22Rv1 (cell line): ENCODE data around the gene IER3.

Experiments
- H3K27ac ChIP-seq: fragments of 450-650 bp; 2 replicates; pipeline ENCODE4 v1.5.1; 2017
- ZFX ChIP-seq: fragments of 450-650 bp; IDR thresholded peaks from 2 replicates; pipeline ENCODE4 v1.6.1; 2017; ENCODE audit warnings: antibody characterized with exemption, borderline replicate concordance
- TF ChIP-seq, protein P1 (sequence below): fragments of 450-650 bp; IDR thresholded peaks from 2 replicates; pipeline ENCODE4 v1.5.1; 2017; ENCODE audit warnings: mild to moderate bottlenecking

The IER3 gene

DNA sequence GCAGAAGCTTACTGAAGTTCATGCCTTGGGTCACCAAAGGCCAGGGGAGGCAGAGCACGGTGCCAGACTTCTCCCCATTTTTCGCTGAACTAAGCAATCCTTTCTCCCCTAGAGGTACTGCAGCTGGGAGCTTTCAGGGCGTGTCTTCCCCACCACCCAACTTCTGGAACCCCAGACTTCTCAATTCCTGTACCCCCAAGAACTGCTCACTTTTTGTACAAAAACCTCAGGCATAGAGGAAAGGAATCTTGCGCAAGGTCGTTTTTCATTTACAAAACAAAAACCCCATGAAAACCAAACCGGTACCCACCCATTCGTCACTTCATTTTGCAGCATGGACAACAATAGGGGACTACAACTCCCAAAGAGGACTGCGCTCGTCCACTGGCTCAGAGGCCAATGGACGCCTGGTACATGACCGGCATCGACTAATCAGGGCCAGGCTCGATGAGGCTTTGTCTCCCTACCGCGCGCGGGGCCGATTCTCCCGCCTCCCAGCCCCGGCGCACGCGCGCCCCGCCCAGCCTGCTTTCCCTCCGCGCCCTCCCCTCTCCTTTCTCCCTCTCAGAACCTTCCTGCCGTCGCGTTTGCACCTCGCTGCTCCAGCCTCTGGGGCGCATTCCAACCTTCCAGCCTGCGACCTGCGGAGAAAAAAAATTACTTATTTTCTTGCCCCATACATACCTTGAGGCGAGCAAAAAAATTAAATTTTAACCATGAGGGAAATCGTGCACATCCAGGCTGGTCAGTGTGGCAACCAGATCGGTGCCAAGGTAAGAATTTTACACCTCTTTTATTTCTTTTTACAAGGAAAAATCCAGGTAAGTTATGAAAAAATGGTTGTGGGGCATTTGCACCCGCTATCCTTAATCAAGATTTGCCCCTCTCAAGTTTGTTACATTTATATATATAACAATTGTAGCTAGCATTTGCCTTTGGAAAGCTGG, 24.3 kb downstream of the IER3 start, which contains the start of gene TUBB:
TUBB (plus strand) TSS at position 562 of the 947 bp plus-strand sequence; CDS start at position 717, 155 bp downstream.
- peak within 1 kb of the TSS; percentile 97 for H3K27ac ChIP-seq
- TF ChIP-seq, protein P1, sequence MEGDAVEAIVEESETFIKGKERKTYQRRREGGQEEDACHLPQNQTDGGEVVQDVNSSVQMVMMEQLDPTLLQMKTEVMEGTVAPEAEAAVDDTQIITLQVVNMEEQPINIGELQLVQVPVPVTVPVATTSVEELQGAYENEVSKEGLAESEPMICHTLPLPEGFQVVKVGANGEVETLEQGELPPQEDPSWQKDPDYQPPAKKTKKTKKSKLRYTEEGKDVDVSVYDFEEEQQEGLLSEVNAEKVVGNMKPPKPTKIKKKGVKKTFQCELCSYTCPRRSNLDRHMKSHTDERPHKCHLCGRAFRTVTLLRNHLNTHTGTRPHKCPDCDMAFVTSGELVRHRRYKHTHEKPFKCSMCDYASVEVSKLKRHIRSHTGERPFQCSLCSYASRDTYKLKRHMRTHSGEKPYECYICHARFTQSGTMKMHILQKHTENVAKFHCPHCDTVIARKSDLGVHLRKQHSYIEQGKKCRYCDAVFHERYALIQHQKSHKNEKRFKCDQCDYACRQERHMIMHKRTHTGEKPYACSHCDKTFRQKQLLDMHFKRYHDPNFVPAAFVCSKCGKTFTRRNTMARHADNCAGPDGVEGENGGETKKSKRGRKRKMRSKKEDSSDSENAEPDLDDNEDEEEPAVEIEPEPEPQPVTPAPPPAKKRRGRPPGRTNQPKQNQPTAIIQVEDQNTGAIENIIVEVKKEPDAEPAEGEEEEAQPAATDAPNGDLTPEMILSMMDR: no peak
- no peak for TF ChIP-seq ZFX

DNA sequence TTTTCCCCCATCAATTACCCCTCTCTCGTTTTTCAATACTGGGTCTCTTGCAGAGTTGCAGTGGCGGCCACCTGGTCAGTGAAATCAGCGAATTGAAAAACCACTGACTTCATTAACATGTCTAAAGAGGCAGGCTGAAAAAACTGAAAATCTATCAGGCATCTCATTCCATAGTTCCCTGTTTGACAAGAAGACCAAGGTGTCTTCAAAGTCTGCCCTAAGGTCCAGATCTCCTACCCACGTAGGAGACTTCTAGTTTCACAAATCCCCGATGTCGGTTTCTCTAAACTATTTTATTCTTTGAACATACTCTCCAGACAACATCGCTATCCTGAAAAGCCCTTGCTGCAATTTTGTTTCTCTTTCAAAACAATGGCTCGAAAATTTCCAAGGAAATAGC, 25.0 kb downstream of the IER3 start:
- TF ChIP-seq, protein P1: no peak
- TF ChIP-seq ZFX: no peak
- H3K27ac ChIP-seq: peak overlapping the region; percentile 97

DNA sequence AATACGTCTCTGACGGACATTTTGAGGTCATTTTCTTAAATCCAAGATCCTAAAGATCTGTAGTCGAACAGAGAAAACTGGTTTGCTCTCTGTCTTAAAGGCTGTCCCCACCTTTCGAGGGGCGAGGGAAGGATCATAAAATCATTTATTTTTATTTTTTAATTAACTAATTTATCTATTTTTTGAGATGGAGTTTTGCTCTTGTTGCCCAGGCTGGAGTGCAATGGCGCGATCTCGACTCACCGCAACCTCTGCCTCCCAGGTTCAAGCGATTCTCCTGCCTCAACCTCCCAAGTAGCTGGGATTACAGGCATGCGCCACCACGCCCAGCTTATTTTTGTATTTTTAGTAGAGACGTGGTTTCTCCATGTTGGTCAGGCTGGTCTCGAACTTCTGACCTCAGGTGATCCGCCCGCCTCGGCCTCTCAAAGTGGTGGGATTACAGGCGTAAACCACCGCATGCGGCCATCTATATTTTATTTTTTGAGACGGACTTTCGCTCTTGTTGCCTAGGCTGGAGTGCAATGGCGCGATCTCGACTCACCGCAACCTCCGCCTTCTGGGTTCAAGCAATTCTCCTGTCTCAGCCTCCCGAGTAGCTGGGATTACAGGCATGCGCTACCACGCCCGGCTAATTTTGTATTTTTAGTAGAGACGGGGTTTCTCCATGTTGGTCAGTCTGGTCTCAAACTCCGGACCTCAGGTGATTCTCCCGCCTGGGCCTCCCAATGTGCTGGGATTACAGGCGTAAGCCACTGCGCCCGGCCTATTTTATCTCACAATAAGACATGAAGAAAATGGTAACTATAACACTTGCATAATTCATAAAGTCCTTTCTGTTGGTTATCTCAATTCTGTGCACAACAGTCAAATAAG, 26.3 kb downstream of the IER3 start:
- peak overlapping the region; percentile 97 for H3K27ac ChIP-seq

DNA sequence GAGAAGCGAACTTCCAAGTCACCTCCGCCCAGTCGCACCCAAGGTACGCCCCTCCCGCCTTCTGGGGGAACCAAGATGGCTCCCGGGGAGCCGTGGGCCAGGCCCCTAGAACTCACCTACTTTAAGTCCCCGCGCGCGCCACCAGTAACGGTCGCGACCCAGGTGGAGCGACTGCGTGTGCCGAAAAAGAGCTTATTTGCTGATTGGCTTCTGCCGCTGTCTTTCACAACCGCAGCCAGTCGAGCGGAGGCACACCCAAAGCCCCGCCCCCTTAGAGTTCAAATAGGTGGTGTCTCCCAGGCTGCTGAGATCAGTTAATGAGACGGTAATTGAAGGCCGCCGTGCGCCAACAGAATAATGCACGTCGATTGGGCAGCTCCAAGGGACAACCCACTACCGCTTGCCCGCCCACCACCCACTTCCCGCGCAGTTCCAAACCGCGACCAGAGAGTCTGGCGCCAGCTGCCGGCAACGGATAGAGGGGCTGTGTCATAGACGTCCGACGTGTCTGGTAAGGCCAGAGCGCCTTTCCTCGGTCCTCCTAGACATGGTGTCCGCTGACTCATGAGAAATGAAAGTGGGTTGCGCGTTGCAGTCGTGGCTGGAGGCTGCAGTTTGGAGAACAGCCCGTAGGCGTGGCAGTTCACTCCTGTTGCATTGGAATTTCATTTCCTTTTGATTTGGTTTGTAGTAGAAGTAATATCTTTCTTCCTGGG, 27.1 kb downstream of the IER3 start, which contains the start of gene MDC1:
MDC1 (minus strand) TSS at position 153 of the 716 bp plus-strand sequence. CDS start 2,106 bp downstream, outside the sequence.
- peak within 1 kb of the TSS; percentile 97 for H3K27ac ChIP-seq
- TF ChIP-seq, protein P1: no peak
- TF ChIP-seq ZFX: no peak

DNA sequence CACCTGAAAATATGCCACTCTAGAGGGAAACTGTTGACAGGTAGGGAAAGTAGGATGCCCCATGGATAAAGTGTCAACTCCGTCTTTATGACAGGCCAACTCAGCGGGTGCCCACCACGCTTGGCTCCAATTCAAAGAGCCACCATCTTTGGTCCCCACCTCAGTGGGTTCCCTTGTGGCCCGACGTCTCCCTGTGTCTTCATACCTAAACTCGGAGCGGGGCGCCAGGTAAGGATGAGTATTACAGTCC, 27.5 kb downstream of the IER3 start:
- TF ChIP-seq, protein P1: no peak
- peak overlapping the region; percentile 97 for H3K27ac ChIP-seq

DNA sequence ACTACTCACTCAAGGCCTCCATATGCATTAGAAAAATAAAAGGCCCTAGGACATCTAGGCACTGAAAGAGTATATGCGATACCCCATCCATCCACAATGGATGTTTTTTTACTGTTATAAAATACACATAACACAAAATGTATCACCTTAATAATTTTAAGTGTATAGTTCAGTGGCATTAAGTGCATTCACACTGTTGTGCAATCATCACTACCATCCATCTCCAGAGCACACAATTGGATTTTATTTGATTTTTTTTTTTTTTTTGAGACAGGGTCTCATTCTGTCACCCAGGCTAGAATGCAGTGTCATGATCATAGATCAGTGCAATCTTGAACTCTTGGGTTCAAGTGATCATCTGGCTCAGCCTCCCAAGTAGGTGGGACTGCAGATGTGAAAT, 30.1 kb downstream of the IER3 start:
- TF ChIP-seq ZFX: no peak
- H3K27ac ChIP-seq: no peak overlapping the region

DNA sequence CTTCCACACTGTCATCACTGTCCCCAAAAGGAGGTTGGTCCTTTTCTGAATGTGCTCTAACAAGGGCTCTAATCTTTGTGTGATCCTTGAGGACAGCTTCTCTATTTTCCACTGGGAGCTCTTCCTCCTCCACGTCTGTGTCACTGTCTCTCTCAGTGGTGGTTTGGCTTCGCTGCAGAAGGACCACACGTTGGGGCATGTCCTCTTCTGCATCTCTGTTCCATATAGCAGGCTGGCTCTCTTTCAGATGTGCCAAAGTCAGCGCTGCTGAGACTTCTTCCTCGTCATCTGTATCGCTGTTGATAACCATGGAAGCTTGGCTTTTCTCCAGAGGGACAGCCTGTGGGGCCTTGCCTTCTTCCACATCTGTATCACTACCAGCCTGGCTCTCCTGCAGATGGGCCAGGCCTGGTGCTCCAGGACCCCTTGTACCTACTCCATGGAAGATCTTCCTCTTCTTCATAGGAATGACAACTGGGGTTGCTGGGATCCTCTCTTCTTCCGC, 31.9 kb downstream of the IER3 start:
- no peak overlapping the region for H3K27ac ChIP-seq
- TF ChIP-seq, protein P1: no peak
- no peak for TF ChIP-seq ZFX
